K562 (cell line): ENCODE results near the gene ADGRF1. TPM values are rescaled to one million over a fixed set of nuclear protein-coding genes. Genes with fewer than 3 reads are reported as not detected.

Experiments used
- ATAC-seq: fragments of 200-7000 bp; cut with Tn5 transposase; 3 replicates; pipeline ENCODE4 v1.9.1; 2020; ENCODE audit warnings: moderate library complexity
- BruUV-seq: library from RNA; stranded (reverse); fragments of 400-500 nt; replicated peaks from 2 replicates; lab custom pipeline; 2021; lab: Mats Ljungman, UMichigan
- CTCF ChIA-PET: fragments of 300-600 bp; formaldehyde crosslinking; extraction: SDS; loops from one replicate; lab custom pipeline; 2021; ENCODE audit warnings: low intra/inter-chr PET ratio; lab: Yijun Ruan, JAX
- POLR2A ChIA-PET: fragments of 300-600, 350-650 bp; sonication (Branson Sonifier 250); formaldehyde crosslinking; extraction: SDS; loops from one replicate; lab custom pipeline; 2021; ENCODE audit warnings: antibody characterized with exemption, inconsistent platforms; lab: Yijun Ruan, JAX
- DNase-seq, 4 experiments: peaks; one replicate each; pipeline versions ENCODE4 v3.0.0 to v3.0.0-alpha.2; 2011 to 2018; ENCODE audit warnings: low spot score in 3 of 4, mixed read lengths in 3 of 4; ENCODE audit errors: extremely low read depth in 1 of 4
- FAIRE-seq: peaks from 2 replicates; lab custom pipeline; 2011; peaks lifted over from hg19 to GRCh38; lab: Jason Lieb, UNC
- H2AFZ ChIP-seq: 2 replicates; pipeline ENCODE4 v1.6.0; 2011; ENCODE audit warnings: low read depth, low read length, control low read depth, inconsistent platforms
- H3K27ac ChIP-seq: fragments of 200-600 bp; 3 replicates; pipeline ENCODE4 v1.8.0; 2011; ENCODE audit warnings: low read depth, mild to moderate bottlenecking, control low read depth, inconsistent platforms, low read length, moderate library complexity, mixed read lengths; ENCODE audit errors: extremely low read depth
- H3K27me3 ChIP-seq, 2 experiments: fragments of 300-600 bp in 1 of 2; 2 replicates in 1 of 2; 3 replicates in 1 of 2; pipeline versions ENCODE4 v1.6.0 to v1.8.0; 2011; ENCODE audit warnings: inconsistent platforms in 2 of 2, low read length in 2 of 2, mild to moderate bottlenecking in 1 of 2, mixed read lengths in 1 of 2, moderate library complexity in 1 of 2; ENCODE audit not compliant: control insufficient read depth in 2 of 2, insufficient read depth in 2 of 2
- H3K36me3 ChIP-seq: fragments of 300-600 bp; 3 replicates; pipeline ENCODE4 v1.8.0; 2011; ENCODE audit warnings: mild to moderate bottlenecking, low read length, inconsistent platforms; ENCODE audit not compliant: control insufficient read depth, insufficient read depth
- H3K4me1 ChIP-seq, 2 experiments: fragments of 200-600 bp in 1 of 2; replicated peaks in 1 of 2; 2 replicates in 1 of 2; 3 replicates in 1 of 2; pipeline versions ENCODE4 v1.5.1 to v1.8.0; 2011; ENCODE audit warnings: inconsistent platforms in 2 of 2, low read length in 2 of 2, mild to moderate bottlenecking in 1 of 2, mixed read lengths in 1 of 2, moderate library complexity in 1 of 2; ENCODE audit not compliant: control insufficient read depth in 2 of 2, insufficient read depth in 2 of 2
- H3K4me2 ChIP-seq: 2 replicates; pipeline ENCODE4 v1.6.1; 2011; ENCODE audit warnings: low read length, control low read depth, inconsistent platforms, mixed read lengths; ENCODE audit not compliant: insufficient read depth
- H3K4me3 ChIP-seq: fragments of 200-600 bp; sonication (generic), shearing (Covaris generic); 2 replicates; pipeline ENCODE4 v1.5.1; 2016; ENCODE audit warnings: control low read depth, inconsistent platforms
- H3K79me2 ChIP-seq: fragments of 200-600 bp; 3 replicates; pipeline ENCODE4 v1.8.0; 2011; ENCODE audit warnings: low read length, inconsistent platforms; ENCODE audit not compliant: control insufficient read depth, insufficient read depth
- H3K9ac ChIP-seq, 2 experiments: 2 replicates each; pipeline versions ENCODE4 v1.6.0 to v1.6.1; 2011; ENCODE audit warnings: low read depth in 2 of 2, low read length in 2 of 2, control low read depth in 1 of 2, inconsistent platforms in 1 of 2, mild to moderate bottlenecking in 1 of 2, mixed read lengths in 1 of 2; ENCODE audit not compliant: insufficient read depth in 1 of 2
- H3K9me1 ChIP-seq: one replicate; pipeline ENCODE4 v1.6.0; 2011; ENCODE audit warnings: inconsistent platforms, mild to moderate bottlenecking, low read length, moderate library complexity; ENCODE audit not compliant: control insufficient read depth, insufficient read depth
- H3K9me3 ChIP-seq: replicated peaks from 2 replicates; pipeline ENCODE4 v1.5.1; 2011; ENCODE audit warnings: low read depth, low read length, inconsistent platforms; ENCODE audit not compliant: control insufficient read depth, insufficient read depth
- H4K20me1 ChIP-seq: replicated peaks from 2 replicates; pipeline ENCODE4 v1.6.1; 2011; ENCODE audit warnings: low read length, inconsistent platforms, mixed read lengths; ENCODE audit not compliant: control insufficient read depth, insufficient read depth
- FOXP1 ChIP-seq: sonication (generic); formaldehyde crosslinking; IDR thresholded peaks from 2 replicates; pipeline ENCODE4 v1.8.0; 2022; ENCODE audit warnings: mild to moderate bottlenecking, missing genetic modification reagents
- KAT2B ChIP-seq: IDR thresholded peaks from one replicate; pipeline ENCODE4 v1.6.1; 2012; ENCODE audit warnings: low read depth, mild to moderate bottlenecking, control low read depth, inconsistent platforms, low read length, moderate library complexity
- KDM2B ChIP-seq: fragments of 250-450 bp; sonication (Bioruptor Pico); IDR thresholded peaks from 2 replicates; pipeline ENCODE4 v1.8.0; 2021; ENCODE audit warnings: mild to moderate bottlenecking, moderate library complexity
- SAFB ChIP-seq: fragments of 200-400 bp; formaldehyde crosslinking; IDR thresholded peaks from 2 replicates; pipeline ENCODE4 v1.6.1; 2017; ENCODE audit warnings: low read depth, low read length, borderline replicate concordance
- SPI1 ChIP-seq: IDR thresholded peaks from 2 replicates; pipeline ENCODE4 v1.6.1; 2011; ENCODE audit warnings: low read depth, low read length, control low read depth, borderline replicate concordance
- SRSF7 ChIP-seq: fragments of 200-400 bp; formaldehyde crosslinking; optimal IDR thresholded peaks from 2 replicates; pipeline ENCODE3; 2017; ENCODE audit warnings: mild to moderate bottlenecking, low read depth, low read length
- THRAP3 ChIP-seq: fragments of 450-650 bp; IDR thresholded peaks from 2 replicates; pipeline ENCODE4 v1.6.1; 2016; ENCODE audit warnings: mild to moderate bottlenecking, inconsistent platforms, borderline replicate concordance
- XRCC4 ChIP-seq: IDR thresholded peaks from one replicate; pipeline ENCODE4 v1.6.1; 2011; ENCODE audit not compliant: insufficient read depth, insufficient read length; ENCODE audit errors: extremely low read depth
- WGBS: fragments of 100-300 bp; shearing (Covaris generic); methylation state at CpG from one replicate; pipeline ENCODE4 v1.1.6; 2016; ENCODE audit warnings: low coverage, mixed read lengths; ENCODE audit not compliant: insufficient coverage; ENCODE audit errors: missing lambda C conversion rate; 5-methylcytosine and 5-hydroxymethylcytosine counted together
- in situ Hi-C: fragments of 300-500 bp; cut with MboI; formaldehyde crosslinking; loops from 4 replicates; pipeline ENCODE4 v1.15.0; 2018; ENCODE audit warnings: inconsistent platforms, mixed read lengths
- intact Hi-C: fragments of 100-400 bp; cut with micrococcal nuclease; formaldehyde crosslinking; loops from 2 replicates; pipeline ENCODE4 v1.14.2; 2022
- polyA plus RNA-seq, 8 experiments: library from polyadenylated mRNA; depleted of rRNA in 4 of 8; stranded (reverse) in 5 of 8; unstranded in 3 of 8; fragments of >200 nt; fragmentation: Nextera tagmentation in 2 of 8; fragmentation: Illumina TruSeq in 1 of 8; extraction: Ambion mirVana in 2 of 8; extraction: Trizol in 1 of 8; gene quantifications; 2 replicates each; pipeline versions ENCODE4 v1.2.1 to v1.2.3, GENCODE V29; 2011 to 2014; ENCODE audit warnings: inconsistent platforms in 1 of 8, missing spikeins in 1 of 8
- total RNA-seq, 7 experiments: library from RNA; depleted of rRNA in 6 of 7; stranded (reverse); fragments of >200 nt in 6 of 7; fragmentation: Illumina TruSeq in 2 of 7; extraction: Trizol in 2 of 7; gene quantifications; 2 replicates each; pipeline versions ENCODE4 v1.2.1 to v1.2.3, GENCODE V29; 2011 to 2021; ENCODE audit warnings: low replicate concordance in 1 of 7

Gene ADGRF1
- total and polyA plus RNA-seq, 9 of the 15 experiments (the other 6 are each of a cell fraction or from before 2014, with no cell fraction given): not detected

DNA sequence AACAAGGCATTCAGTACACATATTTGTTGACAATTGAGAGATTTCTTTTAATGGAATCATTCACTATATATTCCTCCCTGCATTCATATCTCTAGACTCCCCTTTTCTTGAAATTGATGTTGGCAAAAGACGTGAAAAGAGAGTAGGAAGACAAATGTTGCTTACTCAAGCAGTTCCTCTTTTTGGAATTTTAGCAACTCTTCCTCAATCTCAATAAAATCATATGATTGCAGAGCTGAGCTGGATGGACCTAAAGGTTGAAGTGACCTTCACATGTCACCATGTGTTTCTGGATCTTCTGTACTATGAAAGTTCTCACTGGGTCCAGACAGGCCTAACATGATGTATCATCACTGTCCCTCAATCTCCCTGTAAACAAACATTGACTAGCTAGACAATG lies 18.6 kb downstream of the ADGRF1 start:
- CTCF ChIA-PET: no interaction called here

DNA sequence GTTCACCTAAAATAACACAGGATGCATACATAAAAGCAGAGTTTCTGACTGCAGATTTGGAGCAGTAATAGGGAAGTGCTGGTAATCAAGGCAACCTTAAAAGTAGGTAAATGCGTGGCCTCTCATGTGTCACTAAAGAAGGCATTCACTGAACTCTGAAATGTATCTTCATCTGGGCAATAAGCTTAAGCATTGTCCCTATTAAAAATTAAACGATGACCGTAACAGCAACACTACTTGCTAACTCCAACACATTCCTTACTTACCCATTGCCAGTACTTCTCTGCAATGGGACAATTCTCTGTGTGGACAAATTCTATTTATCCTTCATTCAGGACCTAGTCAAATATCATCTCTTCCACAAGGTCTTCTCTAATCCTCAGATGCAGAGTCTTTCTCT lies 19.9 kb downstream of the ADGRF1 start:
- Histone ChIP-seq H2AFZ (no peak overlapping the region), H3K4me2 (no peak overlapping the region), H3K4me1 (no peaks in the 10 kb centered on the region), H3K9me3 (no peaks in the 10 kb centered on the region), H3K9me1 (no peaks in the 10 kb centered on the region), H3K4me3 (no peak overlapping the region), H3K27ac (no peak overlapping the region), H3K9ac (no peak overlapping the region), H3K79me2 (no peaks in the 10 kb centered on the region), H3K36me3 (no peaks in the 10 kb centered on the region), H4K20me1 (no peaks in the 10 kb centered on the region; the same call in 1 of the 2 replicates), H3K27me3 (peaks cover 0 to 3% of the 10 kb centered on the region in 2 experiments; a peak in 2 of 5 replicates)
- CTCF ChIA-PET: no interaction called here
- intact Hi-C loops (no loop called here), in situ Hi-C loops (no loop called here)
- 0% methylated on average over 3 of the region's 3 CpGs for WGBS
- TF ChIP-seq SAFB (no peak), KDM2B (CRISPR knock-in tag) (no peak), THRAP3 (no peak), SRSF7 (no peak), FOXP1 (CRISPR knock-in tag) (no peak), XRCC4 (no peak)
- FAIRE-seq (no peak), DNase-seq (no peak), ATAC-seq (no peak)
- no TSS peak for BruUV-seq
- POLR2A ChIA-PET: no interaction called here

More for the DNA sequence above, 18.6 kb downstream of the ADGRF1 start:
- no TSS peak for BruUV-seq
- ATAC-seq (no peak), DNase-seq (no peak), FAIRE-seq (no peak)
- H3K27me3 ChIP-seq: peaks cover 0 to 12% of the 10 kb centered on the region in 2 experiments; a peak in 3 of 5 replicates
- in situ Hi-C loops (no loop called here), intact Hi-C loops (no loop called here)
- no peaks in the 10 kb centered on the region for H3K9me3 ChIP-seq
- no peaks in the 10 kb centered on the region; the same call in 1 of the 2 replicates for H4K20me1 ChIP-seq
- H3K9me1 ChIP-seq: no peaks in the 10 kb centered on the region
- peak; percentile 72 for TF ChIP-seq SPI1
- no peak for TF ChIP-seq KAT2B
- no peaks in the 10 kb centered on the region for H3K36me3 ChIP-seq
- H3K9ac ChIP-seq: no peak overlapping the region
- no peak overlapping the region for H2AFZ ChIP-seq
- WGBS: 0% methylated on average over 1 of the region's 1 CpG
- H3K79me2 ChIP-seq: no peaks in the 10 kb centered on the region
- H3K4me2 ChIP-seq: no peak overlapping the region
- no peak overlapping the region for H3K4me3 ChIP-seq
- H3K4me1 ChIP-seq: no peaks in the 10 kb centered on the region
- POLR2A ChIA-PET: interaction anchor here (0.6 kb wide), 2 partner anchors 8 to 10 kb away, joined by 3 read pairs; no protein-coding TSS in a partner anchor
- H3K27ac ChIP-seq: no peak overlapping the region
